Mesodermal cell (in vitro differentiated cells): ENCODE data around the gene ASPSCR1.

ENCODE experiments used
- H3K27ac ChIP-seq: 2 replicates; pipeline ENCODE4 v1.7.0; 2013; ENCODE audit warnings: mild to moderate bottlenecking, low read depth, low read length, moderate library complexity; ENCODE audit not compliant: severe bottlenecking
- H3K36me3 ChIP-seq: 2 replicates; pipeline ENCODE4 v1.7.1; 2013; ENCODE audit warnings: mild to moderate bottlenecking, low read length, moderate library complexity; ENCODE audit not compliant: control insufficient read depth, insufficient read depth
- H3K4me1 ChIP-seq: one replicate; pipeline ENCODE4 v1.7.1; 2013; ENCODE audit warnings: mild to moderate bottlenecking, low read length; ENCODE audit not compliant: insufficient read depth, control insufficient read depth, poor library complexity, severe bottlenecking
- H3K4me3 ChIP-seq: 2 replicates; pipeline ENCODE4 v1.7.0; 2013; ENCODE audit warnings: low read length, control low read depth, mild to moderate bottlenecking; ENCODE audit not compliant: insufficient read depth, poor library complexity, severe bottlenecking; ENCODE audit errors: extremely low read depth
- H3K9me3 ChIP-seq: 2 replicates; pipeline ENCODE4 v1.7.1; 2013; ENCODE audit warnings: mild to moderate bottlenecking, low read length, moderate library complexity; ENCODE audit not compliant: control insufficient read depth
- WGBS, 2 experiments: methylation state at CpG; one replicate each; pipeline ENCODE4 v1.1.5; 2013; ENCODE audit warnings: missing lambda C conversion rate in 2 of 2; ENCODE audit not compliant: insufficient coverage in 2 of 2; 5-methylcytosine and 5-hydroxymethylcytosine counted together

ASPSCR1 gene

DNA sequence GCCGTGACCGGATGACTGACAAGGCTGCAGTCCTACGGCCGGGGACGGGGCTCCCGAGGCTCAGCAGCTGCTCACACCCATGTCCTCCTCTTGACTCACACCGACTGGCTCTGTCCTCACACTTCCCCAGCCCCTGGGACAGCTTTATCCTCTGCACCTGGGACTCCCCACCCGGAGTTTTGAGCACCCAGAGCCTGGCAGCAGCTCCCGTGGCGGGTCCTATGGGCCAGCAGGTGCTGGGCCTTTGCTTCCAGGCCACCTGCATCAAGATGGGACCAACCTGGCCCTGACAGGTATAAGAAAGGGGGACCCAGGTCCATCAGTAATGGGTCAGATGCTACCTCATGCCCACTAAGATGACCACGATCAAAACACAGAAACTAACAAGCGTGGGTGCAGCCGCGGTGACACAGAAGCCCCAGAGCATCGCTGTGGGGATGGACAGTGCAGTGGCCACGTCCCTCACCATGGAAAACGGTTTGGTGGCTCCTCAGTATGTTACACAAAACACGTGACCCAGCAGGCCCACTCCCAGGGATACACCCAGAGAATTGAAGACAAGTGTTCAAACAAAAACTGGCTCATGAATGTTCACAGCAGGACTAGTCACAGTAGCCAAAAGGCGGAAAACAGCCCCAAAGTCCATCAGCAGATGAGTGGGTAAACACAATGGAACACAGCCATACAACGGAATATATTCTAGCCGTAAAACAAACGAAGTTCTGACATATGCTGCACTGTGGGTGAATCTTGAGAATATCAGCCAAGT, 13.2 kb upstream of the ASPSCR1 start:
- H3K27ac ChIP-seq: no peak overlapping the region

DNA sequence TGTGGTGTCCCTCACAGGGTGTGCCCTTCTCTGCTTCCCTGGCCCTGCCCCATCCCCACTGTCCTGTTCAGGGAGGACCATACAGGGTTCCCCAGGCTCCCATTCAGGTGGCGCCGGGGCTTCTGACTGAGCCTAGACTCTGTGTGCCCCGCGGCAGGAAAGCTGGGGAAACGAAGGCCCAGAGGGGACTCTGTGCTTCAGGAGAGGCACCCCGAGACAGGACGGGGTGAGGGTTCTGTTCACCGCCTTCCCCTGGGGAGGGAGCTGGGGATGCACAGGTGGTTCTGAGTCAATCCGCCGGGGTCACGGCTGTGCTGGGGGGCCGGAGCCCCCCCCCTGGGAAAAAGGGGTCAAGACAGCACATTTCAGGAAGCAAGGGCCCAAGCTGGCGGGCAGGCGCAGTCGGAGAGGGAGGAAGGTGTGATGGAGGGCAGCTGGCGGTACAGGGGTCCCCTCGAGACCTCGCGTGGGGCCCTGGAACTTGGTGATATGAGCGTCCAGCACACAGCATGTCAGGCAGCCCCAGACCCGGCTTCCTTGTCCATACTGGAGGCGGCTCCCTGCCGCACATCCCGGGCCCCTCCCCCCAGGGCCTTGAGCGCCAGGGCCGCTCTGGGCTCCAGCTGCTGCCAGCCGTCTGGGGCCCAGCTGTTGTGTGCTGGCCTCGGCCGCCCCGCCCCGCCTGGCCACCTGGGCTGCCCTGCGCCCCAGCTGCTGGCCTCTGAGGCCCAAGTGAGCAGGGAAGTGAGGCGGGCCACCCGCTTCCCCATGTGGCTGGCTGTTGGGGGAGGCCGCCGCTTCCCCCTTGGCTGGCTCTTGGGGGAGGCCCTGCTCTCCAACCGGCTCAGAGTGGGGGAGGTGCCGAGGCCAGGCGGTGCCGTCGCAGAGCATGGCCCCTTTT, 10.8 kb upstream of the ASPSCR1 start:
- Histone ChIP-seq H3K4me1 (peaks cover 25% of the 10 kb centered on the region), H3K9me3 (no peaks in the 10 kb centered on the region), H3K36me3 (no peaks in the 10 kb centered on the region), H3K4me3 (no peak overlapping the region), H3K27ac (no peak overlapping the region)
- 65 to 71% methylated on average over 26 to 41 of the region's 41 CpGs for WGBS, 2 experiments

More for the DNA sequence above, 13.2 kb upstream of the ASPSCR1 start:
- 77 to 86% methylated on average over 22 of the region's 22 CpGs for WGBS, 2 experiments
- Histone ChIP-seq H3K9me3 (no peaks in the 10 kb centered on the region), H3K4me1 (peaks cover 25% of the 10 kb centered on the region), H3K36me3 (no peaks in the 10 kb centered on the region), H3K4me3 (no peak overlapping the region)

DNA sequence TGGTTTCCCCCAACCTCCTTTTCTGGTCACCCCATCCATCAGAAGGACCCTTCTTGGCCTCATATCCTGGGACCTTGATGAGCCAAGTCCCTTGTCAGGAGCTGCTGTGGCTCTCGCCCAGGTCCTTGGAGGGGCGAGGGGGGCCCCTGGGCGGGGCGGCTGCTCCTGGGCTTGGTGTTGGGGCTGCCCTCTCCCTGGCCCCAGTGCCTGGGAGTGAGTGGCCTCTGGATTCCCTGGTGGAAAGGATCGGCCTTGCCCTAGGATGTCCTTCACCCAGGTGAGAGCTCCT, 10.2 kb upstream of the ASPSCR1 start:
- Histone ChIP-seq H3K9me3 (no peaks in the 10 kb centered on the region), H3K27ac (no peak overlapping the region), H3K4me3 (no peak overlapping the region), H3K4me1 (peaks cover 22% of the 10 kb centered on the region), H3K36me3 (no peaks in the 10 kb centered on the region)
- 74 to 78% methylated on average over 4 of the region's 5 CpGs for whole genome bisulfite sequencing, 2 experiments

DNA sequence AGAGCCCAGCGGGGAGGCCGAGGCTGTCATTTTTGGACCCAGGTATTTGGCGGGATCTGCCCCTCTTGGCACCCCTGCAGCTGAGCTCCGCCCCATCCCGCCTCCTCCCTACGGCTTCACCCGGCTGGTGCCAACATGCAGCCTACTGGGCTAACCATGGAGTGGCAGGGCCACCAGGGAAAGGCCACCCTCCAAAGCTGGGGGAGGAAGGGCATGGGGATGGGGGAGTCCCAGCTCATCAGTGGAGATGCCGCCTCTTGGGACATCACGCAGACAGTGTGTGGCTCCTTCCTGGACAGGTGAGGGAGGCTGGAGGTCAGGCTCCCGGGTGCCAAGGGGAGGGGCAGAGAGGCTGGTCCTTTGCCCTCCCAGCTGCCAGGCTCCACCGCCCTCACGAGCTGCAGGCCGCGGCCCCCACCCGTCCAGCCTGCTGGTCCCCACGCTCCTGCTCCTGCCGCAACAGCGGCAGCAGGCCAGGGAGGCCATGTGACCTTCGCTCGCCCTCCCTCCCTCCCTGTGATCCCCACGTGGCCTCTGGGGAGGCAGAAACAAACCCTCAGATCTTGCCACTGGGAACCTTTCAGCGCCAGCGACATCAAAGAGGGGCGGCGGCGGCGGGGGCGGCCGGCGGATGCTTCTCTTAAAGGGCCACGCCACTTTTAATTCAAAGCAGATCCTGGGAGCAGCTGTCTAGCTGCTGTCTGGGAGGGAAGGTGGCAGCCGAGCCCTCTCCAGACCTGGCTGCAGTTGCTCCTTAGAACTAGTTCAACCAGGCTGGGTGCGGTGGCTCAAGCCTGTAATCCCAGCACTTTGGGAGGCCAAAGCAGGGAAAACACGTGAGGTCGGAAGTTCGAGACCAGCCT, 9.7 kb upstream of the ASPSCR1 start:
- H3K9me3 ChIP-seq: no peaks in the 10 kb centered on the region
- no peak overlapping the region for H3K4me3 ChIP-seq
- H3K27ac ChIP-seq: no peak overlapping the region
- no peaks in the 10 kb centered on the region for H3K36me3 ChIP-seq
- 23 to 31% methylated on average over 29 to 33 of the region's 36 CpGs for WGBS, 2 experiments
- peaks cover 17% of the 10 kb centered on the region for H3K4me1 ChIP-seq

DNA sequence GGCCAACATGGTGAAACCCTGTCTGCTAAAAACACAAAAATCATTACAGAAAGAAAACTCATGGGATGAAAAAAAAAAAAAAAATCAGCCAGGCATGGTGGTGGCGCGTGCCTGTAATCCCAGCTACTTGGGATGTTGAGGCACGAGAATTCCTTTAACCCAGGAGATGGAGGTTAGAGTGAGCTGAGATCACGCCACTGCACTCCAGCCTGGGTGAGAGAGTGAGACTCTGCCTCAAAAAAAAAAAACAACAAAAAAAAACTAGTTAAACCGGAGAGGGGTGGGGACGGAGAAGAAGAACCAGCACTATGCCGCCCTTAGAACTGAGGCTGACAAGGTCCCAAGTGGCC, 9.1 kb upstream of the ASPSCR1 start:
- Histone ChIP-seq H3K36me3 (no peaks in the 10 kb centered on the region), H3K4me1 (peaks cover 16% of the 10 kb centered on the region), H3K27ac (no peak overlapping the region), H3K4me3 (no peak overlapping the region), H3K9me3 (no peaks in the 10 kb centered on the region)
- 84 to 85% methylated on average over 4 to 5 of the region's 7 CpGs for WGBS, 2 experiments

DNA sequence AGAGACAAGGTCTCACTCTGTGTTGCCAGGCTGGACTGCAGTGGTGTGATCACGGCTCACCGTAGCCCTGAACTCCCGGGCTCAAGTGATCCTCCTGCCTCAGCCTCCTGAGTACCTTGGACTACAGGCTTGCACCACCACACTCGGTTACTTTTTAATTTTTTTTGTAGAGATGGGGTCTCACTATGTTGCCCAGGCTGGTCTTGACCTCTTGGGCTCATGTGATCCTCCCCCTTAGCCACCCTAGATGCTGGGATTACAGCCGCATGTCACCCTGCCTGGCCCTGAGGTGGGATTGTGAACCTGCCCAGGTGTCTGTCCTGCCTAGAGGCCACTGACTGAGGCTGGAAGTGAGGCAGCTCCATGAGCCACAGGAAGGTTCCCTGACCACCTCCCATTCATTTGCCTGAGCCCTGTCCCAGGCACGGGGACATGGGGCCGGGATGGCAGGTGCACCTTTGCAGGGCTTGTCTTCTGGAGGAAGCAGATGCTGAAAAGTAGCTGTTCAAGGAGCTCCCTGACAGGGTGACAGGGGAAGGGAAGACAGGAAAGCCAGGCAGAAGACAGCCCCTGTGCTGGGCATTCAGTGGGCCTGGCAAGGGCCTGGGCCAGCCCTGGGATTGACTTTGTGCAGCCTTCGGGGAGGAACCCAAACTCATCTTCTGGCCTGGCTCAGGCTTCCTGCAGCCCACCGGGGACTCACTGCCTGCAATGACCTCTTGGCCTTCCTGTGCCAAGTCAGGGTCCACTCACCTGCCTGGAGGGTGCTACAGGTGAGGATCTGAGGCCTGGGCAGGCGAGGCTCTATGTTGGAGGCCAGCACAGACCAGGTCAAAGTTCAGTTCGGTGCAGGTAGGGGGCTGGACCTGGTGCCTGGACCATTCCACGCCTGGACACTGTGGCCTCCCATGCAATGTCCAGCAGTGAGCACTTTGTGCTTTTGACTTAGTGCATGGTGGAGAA, 8.3 kb upstream of the ASPSCR1 start:
- H3K9me3 ChIP-seq: no peaks in the 10 kb centered on the region
- no peak overlapping the region for H3K27ac ChIP-seq
- no peak overlapping the region for H3K4me3 ChIP-seq
- 93 to 94% methylated on average over 9 to 11 of the region's 12 CpGs for WGBS, 2 experiments
- no peaks in the 10 kb centered on the region for H3K36me3 ChIP-seq
- H3K4me1 ChIP-seq: peaks cover 16% of the 10 kb centered on the region

DNA sequence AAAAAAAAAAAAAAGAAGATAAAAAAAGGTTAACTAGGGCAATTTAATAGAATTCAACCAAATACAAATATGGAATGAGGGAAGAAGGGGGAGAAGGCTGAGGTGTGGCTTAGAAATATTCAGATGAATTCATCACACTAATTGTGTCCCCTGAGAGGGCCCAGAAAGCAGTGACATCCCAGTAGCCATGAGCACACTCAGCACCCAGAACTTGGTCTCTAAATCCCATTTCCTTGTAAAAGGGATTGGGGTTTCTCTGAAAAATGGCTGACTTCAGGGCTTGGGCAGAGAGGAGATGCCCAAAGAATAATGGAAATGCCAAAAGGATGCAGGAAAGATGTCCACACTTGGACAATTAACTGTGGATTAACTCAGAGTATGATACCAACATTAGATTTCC, 4.0 kb upstream of the ASPSCR1 start:
- Histone ChIP-seq H3K27ac (no peak overlapping the region), H3K36me3 (no peaks in the 10 kb centered on the region), H3K4me3 (no peak overlapping the region), H3K9me3 (no peaks in the 10 kb centered on the region), H3K4me1 (peaks cover 3% of the 10 kb centered on the region)

DNA sequence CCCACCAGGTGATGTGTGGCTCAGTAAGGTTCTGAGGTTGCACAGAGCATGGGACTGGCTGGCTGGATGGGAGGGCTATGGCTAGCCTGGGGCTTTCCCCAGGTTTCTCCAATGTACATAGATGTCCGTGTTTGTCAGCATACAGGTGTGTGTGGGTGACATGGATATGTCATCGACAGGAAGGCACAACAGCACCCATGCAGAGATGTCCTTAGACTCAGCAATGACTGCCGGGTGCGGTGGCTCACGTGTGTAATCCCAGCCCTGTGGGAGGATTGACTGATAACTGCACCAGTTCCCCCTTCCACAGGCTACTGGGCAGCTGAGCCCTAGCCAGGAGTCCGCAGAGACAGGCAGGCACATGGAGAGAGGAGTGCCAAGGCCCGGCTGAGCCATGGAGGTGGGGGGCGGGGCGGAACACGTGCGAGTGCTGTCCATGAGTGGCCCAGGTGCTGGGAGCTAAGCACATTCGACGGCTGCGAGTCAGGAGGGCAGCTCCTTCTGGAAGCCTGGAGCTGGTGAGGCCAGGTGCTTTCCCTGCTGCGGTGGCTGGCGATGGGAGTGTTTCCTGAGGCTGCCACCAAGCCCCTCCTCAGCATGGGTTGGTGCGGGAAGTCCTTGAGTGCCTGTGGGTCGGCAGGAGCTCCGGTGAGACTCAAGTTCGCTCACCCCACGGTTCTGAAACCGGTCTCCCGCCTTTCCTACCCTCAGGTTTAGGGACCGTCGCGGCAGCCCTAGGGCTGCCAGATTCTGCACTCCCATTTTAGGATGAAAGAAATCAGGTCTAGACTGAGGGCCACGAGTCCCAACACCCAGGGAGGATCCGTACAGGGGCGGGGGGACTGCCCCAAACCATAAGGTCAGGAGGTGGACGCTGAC, 858 bp upstream of the ASPSCR1 start:
- 31 to 42% methylated on average over 24 to 27 of the region's 30 CpGs for WGBS, 2 experiments

DNA sequence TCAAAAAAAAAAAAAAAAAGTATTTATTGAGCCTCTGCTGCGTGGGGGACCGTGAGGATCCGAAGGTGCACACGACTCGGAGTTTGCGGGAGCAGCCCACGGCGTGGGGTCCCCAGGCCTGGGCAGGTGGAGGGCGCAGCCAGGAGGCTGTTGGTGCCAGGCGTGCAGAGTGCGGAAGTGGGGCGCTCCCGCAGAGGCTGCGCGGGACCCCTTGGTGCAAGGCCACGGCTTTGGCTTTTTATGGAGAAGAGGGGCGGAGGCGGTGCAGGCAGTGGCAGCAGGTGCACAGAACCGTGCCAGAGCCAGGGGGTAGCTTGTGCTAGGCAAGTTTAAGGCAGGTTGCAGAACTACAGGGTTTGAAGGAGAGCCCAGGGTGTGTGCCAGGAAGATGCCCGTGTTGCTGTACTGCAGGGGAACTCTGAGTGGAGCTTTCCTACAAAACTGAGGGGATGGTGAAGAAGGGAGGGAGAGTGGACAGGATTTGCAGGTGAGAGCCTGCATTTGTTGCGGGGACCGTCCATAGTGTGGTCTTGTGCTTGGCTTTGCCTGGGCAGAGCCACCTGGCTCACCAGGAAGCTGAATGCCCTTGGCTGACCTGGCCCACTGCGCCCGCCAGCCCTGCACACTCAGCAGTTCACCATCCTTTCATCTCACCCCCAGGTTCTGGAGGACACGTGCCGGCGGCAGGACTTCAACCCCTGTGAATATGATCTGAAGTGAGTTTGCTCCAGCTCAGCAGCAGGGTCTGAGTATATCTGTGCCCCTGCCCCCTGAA, 1.3 kb downstream of the ASPSCR1 start:
- peak overlapping the region; percentile 68 for H3K4me3 ChIP-seq
- peaks cover 7% of the 10 kb centered on the region for H3K4me1 ChIP-seq
- H3K27ac ChIP-seq: no peak overlapping the region
- WGBS, 2 experiments: 95 to 98% methylated on average over 22 to 26 of the region's 27 CpGs
- H3K36me3 ChIP-seq: peaks cover 26% of the 10 kb centered on the region
- H3K9me3 ChIP-seq: no peaks in the 10 kb centered on the region

More for the DNA sequence above, 858 bp upstream of the ASPSCR1 start:
- no peak overlapping the region for H3K27ac ChIP-seq
- peak overlapping the region; percentile 68 for H3K4me3 ChIP-seq
- H3K9me3 ChIP-seq: no peaks in the 10 kb centered on the region
- H3K36me3 ChIP-seq: peaks cover 17% of the 10 kb centered on the region
- peaks cover 7% of the 10 kb centered on the region for H3K4me1 ChIP-seq
